Measurements from ENCODE around the gene GRM8. TPM values are rescaled to one million over a fixed set of nuclear protein-coding genes. Genes with fewer than 3 reads are reported as not detected.
A peak's percentile ranks its signal among the peaks of the same experiment; 100 is the strongest.

GRM8 gene
- total and polyA plus RNA-seq, 7 donors: 0.08 TPM; not detected in 6

DNA sequence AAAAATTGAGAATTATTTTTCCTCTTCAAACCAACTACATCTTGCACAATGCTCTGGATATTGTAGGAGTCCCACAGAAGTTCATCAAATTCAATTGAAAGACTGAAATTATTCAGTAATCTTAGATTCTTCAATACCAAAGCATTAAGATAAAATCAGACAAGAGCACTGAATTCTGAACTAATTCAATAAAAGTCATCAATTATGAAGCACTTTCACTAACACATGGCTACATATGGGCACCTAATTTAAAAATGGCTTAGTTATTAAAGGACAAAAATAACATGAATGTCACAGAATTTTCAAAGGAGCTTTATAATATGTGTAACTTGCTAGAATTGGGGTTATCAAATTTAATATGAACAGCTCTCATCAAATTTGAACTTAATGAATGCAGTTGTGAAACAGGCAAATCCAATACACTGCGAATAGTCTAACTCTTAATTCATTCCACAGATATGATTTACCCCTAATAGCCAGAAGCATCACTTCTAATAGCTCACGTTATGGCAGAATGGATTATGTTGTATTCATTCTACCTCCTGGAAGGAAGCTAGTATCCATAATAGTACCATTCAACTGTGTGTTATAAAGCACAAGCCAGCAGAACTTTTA lies 116.8 kb downstream of the GRM8 start:
- 69 to 79% (median 76%) methylated on average over 2 of the region's 2 CpGs for WGBS, 3 donors
- no peaks in the 10 kb centered on the region for H3K27me3 ChIP-seq (ENCODE audit: insufficient read depth in 3 of 3, low read length in 2 of 3)
- TF ChIP-seq, protein P1, sequence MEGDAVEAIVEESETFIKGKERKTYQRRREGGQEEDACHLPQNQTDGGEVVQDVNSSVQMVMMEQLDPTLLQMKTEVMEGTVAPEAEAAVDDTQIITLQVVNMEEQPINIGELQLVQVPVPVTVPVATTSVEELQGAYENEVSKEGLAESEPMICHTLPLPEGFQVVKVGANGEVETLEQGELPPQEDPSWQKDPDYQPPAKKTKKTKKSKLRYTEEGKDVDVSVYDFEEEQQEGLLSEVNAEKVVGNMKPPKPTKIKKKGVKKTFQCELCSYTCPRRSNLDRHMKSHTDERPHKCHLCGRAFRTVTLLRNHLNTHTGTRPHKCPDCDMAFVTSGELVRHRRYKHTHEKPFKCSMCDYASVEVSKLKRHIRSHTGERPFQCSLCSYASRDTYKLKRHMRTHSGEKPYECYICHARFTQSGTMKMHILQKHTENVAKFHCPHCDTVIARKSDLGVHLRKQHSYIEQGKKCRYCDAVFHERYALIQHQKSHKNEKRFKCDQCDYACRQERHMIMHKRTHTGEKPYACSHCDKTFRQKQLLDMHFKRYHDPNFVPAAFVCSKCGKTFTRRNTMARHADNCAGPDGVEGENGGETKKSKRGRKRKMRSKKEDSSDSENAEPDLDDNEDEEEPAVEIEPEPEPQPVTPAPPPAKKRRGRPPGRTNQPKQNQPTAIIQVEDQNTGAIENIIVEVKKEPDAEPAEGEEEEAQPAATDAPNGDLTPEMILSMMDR (IDR thresholded peaks at IDR 0.05): no peak
- H3K27ac ChIP-seq: no peak overlapping the region
- H3K4me3 ChIP-seq: no peak overlapping the region
- intact Hi-C loops (cut with DNase I): no loop called here
- no peaks in the 10 kb centered on the region for H3K36me3 ChIP-seq (ENCODE audit: insufficient read depth in 1 of 2, low read depth in 1 of 2)
- no peak for ATAC-seq
- no peaks in the 10 kb centered on the region for H3K9me3 ChIP-seq
- H3K4me1 ChIP-seq: no peaks in the 10 kb centered on the region
- DNase-seq: no peak

DNA sequence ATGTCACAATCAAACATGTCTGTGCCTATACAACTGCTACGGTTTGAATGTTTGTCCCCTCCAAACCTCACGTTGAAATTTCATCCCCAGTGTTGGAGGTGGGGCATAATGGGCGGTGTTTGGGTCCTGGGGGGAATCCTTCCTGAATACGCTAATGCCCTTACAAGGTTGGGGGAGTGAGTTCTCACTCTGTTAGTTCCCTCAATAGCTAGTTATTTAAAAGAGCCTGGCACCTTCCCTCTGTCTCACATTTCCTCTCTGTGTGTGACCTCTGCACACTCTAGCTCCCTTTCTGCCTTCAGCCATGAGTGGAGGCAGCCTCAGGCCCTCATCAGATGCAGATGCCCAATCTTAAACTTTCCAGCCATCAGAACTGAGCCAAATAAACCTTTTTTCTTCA lies 129.5 kb downstream of the GRM8 start:
- no peaks in the 10 kb centered on the region for H3K27me3 ChIP-seq (ENCODE audit: insufficient read depth in 3 of 3, low read length in 2 of 3)
- DNase-seq (no peak), ATAC-seq (no peak)

GRCh38 chr7:127119517-127119916 lies 133.2 kb downstream of the GRM8 start:
- Histone ChIP-seq H3K9me3 (no peaks in the 10 kb centered on the region), H3K4me3 (no peak overlapping the region), H3K4me1 (no peaks in the 10 kb centered on the region), H3K27ac (no peak overlapping the region), H3K36me3 (ENCODE audit: insufficient read depth in 1 of 2, low read depth in 1 of 2) (no peaks in the 10 kb centered on the region), H3K27me3 (ENCODE audit: insufficient read depth in 3 of 3, low read length in 2 of 3) (no peaks in the 10 kb centered on the region)
- ATAC-seq (no peak), DNase-seq (no peak)
- 61 to 68% (median 68%) methylated on average over 2 of the region's 2 CpGs for WGBS, 3 donors
- intact Hi-C loops (cut with DNase I): no loop called here
- TF ChIP-seq, protein P1 (IDR thresholded peaks at IDR 0.05): no peak

More for the DNA sequence above, 129.5 kb downstream of the GRM8 start:
- H3K4me3 ChIP-seq: no peak overlapping the region
- H3K9me3 ChIP-seq: no peaks in the 10 kb centered on the region
- TF ChIP-seq, protein P1 (IDR thresholded peaks at IDR 0.05): no peak
- no peaks in the 10 kb centered on the region for H3K4me1 ChIP-seq
- WGBS, 3 donors: 32 to 46% (median 36%) methylated on average over 4 of the region's 4 CpGs
- intact Hi-C loops (cut with DNase I): no loop called here
- H3K27ac ChIP-seq: no peak overlapping the region
- H3K36me3 ChIP-seq (ENCODE audit: insufficient read depth in 1 of 2, low read depth in 1 of 2): no peaks in the 10 kb centered on the region

GRCh38 chr7:127114742-127115265 lies 137.9 kb downstream of the GRM8 start:
- no peaks in the 10 kb centered on the region for H3K27me3 ChIP-seq (ENCODE audit: insufficient read depth in 3 of 3, low read length in 2 of 3)
- TF ChIP-seq, protein P1 (IDR thresholded peaks at IDR 0.05): no peak
- intact Hi-C loops (cut with DNase I): no loop called here
- ATAC-seq (no peak), DNase-seq (no peak)
- no peaks in the 10 kb centered on the region for H3K4me1 ChIP-seq
- H3K27ac ChIP-seq: no peak overlapping the region
- H3K36me3 ChIP-seq (ENCODE audit: insufficient read depth in 1 of 2, low read depth in 1 of 2): no peaks in the 10 kb centered on the region
- WGBS, 3 donors: 50% methylated on average over 3 of the region's 3 CpGs
- H3K9me3 ChIP-seq: no peaks in the 10 kb centered on the region
- H3K4me3 ChIP-seq: no peak overlapping the region

DNA sequence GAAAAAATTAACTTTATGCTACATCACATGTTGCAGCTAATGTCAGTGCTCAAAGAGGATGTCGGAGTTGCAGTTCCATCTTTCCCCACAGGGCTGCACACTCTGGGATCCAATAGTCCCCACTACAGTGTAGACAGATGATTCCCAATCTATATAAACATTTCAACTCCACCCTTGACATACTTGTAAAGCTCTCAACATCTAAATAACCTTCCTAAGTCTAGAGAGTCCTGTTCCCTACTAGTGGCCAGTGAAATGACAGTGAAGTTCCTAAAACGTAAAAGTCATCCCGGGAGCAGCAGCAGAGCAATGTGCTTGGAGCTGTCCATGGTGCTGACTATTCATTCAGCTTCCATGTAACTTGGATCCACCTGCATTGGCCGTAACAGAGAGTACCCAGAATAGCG lies 145.1 kb downstream of the GRM8 start:
- WGBS, 3 donors: 19 to 23% (median 21%) methylated on average over 5 of the region's 5 CpGs
- H3K4me3 ChIP-seq: no peak overlapping the region
- no peaks in the 10 kb centered on the region for H3K27me3 ChIP-seq (ENCODE audit: insufficient read depth in 3 of 3, low read length in 2 of 3)
- DNase-seq: no peak
- intact Hi-C loops (cut with DNase I): no loop called here
- no peaks in the 10 kb centered on the region for H3K9me3 ChIP-seq
- ATAC-seq: no peak
- H3K4me1 ChIP-seq: no peaks in the 10 kb centered on the region
- no peaks in the 10 kb centered on the region for H3K36me3 ChIP-seq (ENCODE audit: insufficient read depth in 1 of 2, low read depth in 1 of 2)
- TF ChIP-seq, protein P1 (IDR thresholded peaks at IDR 0.05): peak; percentile 11
- no peak overlapping the region for H3K27ac ChIP-seq
